HCT116 (cell line): Measurements from ENCODE around the gene CCDC92B. TPM values are rescaled to one million over a fixed set of nuclear protein-coding genes. Genes with fewer than 3 reads are reported as not detected.

Source experiments
- ATAC-seq: fragments of 200-7000 bp; cut with Tn5 transposase; 2 replicates; pipeline ENCODE4 v1.9.1; 2020; ENCODE audit warnings: mild to moderate bottlenecking, moderate library complexity
- BruUV-seq: library from RNA; stranded (reverse); fragments of 400-500 nt; replicated peaks from 2 replicates; lab custom pipeline; 2021; lab: Mats Ljungman, UMichigan
- CTCF ChIA-PET: fragments of 300-600 bp; sonication (Branson Sonifier 250); formaldehyde crosslinking; loops from one replicate; lab custom pipeline; 2021; ENCODE audit warnings: antibody characterized with exemption; lab: Charles Lee
- POLR2A ChIA-PET: fragments of 300-600, 350-600 bp; sonication (Branson Sonifier 250); formaldehyde crosslinking; loops from one replicate; lab custom pipeline; 2021; ENCODE audit warnings: antibody characterized with exemption; lab: Charles Lee
- RAD21 ChIA-PET, 2 experiments: fragments of 300-600 bp; sonication (Branson Sonifier 250); formaldehyde crosslinking; loops; one replicate each; lab custom pipeline; 2023; ENCODE audit warnings: low total read pairs in 2 of 2; ENCODE audit not compliant: uncharacterized antibody in 2 of 2, unreplicated experiment in 2 of 2, low non-redundant PET in 1 of 2; lab: Charles Lee
- DNase-seq: peaks from one replicate; pipeline ENCODE4 v3.0.0-alpha.2; 2010; ENCODE audit warnings: low read depth, low spot score
- H2AFZ ChIP-seq: fragments of 200-600 bp; shearing (Covaris generic), sonication (generic); 2 replicates; pipeline ENCODE4 v1.6.1; 2017; ENCODE audit warnings: low read depth, mixed run types, mixed read lengths, antibody characterized with exemption, low read length; ENCODE audit not compliant: poor library complexity, severe bottlenecking
- H3K27ac ChIP-seq: 2 replicates; pipeline ENCODE4 v1.5.1; 2012; ENCODE audit warnings: low read depth, low read length
- H3K27me3 ChIP-seq: fragments of 200-600 bp; sonication (generic); 2 replicates; pipeline ENCODE4 v1.6.1; 2016; ENCODE audit warnings: mixed run types, low read length, mixed read lengths; ENCODE audit not compliant: insufficient read depth
- H3K36me3 ChIP-seq, 2 experiments: fragments of 200-500 bp in 1 of 2; fragments of 200-600 bp in 1 of 2; sonication (Bioruptor generic) in 1 of 2; sonication (generic) in 1 of 2; 2 replicates each; pipeline versions ENCODE4 v1.5.1 to v1.6.1; 2014 to 2016; ENCODE audit warnings: low read length in 2 of 2, inconsistent platforms in 1 of 2, mixed read lengths in 1 of 2, mixed run types in 1 of 2; ENCODE audit not compliant: insufficient read depth in 2 of 2, control insufficient read depth in 1 of 2
- H3K4me1 ChIP-seq, 2 experiments: fragments of 200-600 bp in 1 of 2; sonication (generic) in 1 of 2; 2 replicates each; pipeline versions ENCODE4 v1.5.1 to v1.6.1; 2012 to 2017; ENCODE audit warnings: low read length in 2 of 2, inconsistent platforms in 1 of 2, mild to moderate bottlenecking in 1 of 2, mixed read lengths in 1 of 2, mixed run types in 1 of 2, moderate library complexity in 1 of 2; ENCODE audit not compliant: insufficient read depth in 2 of 2, control insufficient read depth in 1 of 2
- H3K4me2 ChIP-seq: fragments of 200-600 bp; sonication (generic); 2 replicates; pipeline ENCODE4 v1.6.1; 2017; ENCODE audit warnings: mixed run types, low read length, mixed read lengths
- H3K4me3 ChIP-seq, 2 experiments: fragments of 200-600 bp in 1 of 2; sonication (generic) in 1 of 2; replicated peaks in 1 of 2; 2 replicates each; pipeline ENCODE4 v1.5.1; 2011 to 2016; ENCODE audit warnings: low read length in 2 of 2, control low read depth in 1 of 2, low read depth in 1 of 2, mild to moderate bottlenecking in 1 of 2, mixed read lengths in 1 of 2, mixed run types in 1 of 2
- H3K79me2 ChIP-seq: fragments of 200-600 bp; sonication (generic); 2 replicates; pipeline ENCODE4 v1.6.1; 2017; ENCODE audit warnings: mild to moderate bottlenecking, mixed run types, low read length, moderate library complexity, mixed read lengths; ENCODE audit not compliant: insufficient read depth
- H3K9ac ChIP-seq: fragments of 200-600 bp; sonication (generic); 2 replicates; pipeline ENCODE4 v1.6.1; 2016; ENCODE audit warnings: low read length, mixed read lengths
- H3K9me2 ChIP-seq: fragments of 200-600 bp; sonication (generic), shearing (Covaris generic); 2 replicates; pipeline ENCODE4 v1.6.1; 2017; ENCODE audit warnings: mixed run types, mild to moderate bottlenecking, moderate library complexity; ENCODE audit not compliant: insufficient read depth
- H3K9me3 ChIP-seq, 2 experiments: fragments of 200-500 bp in 1 of 2; fragments of 200-600 bp in 1 of 2; sonication (Bioruptor generic) in 1 of 2; sonication (generic) in 1 of 2; 2 replicates each; pipeline ENCODE4 v1.6.1; 2014 to 2017; ENCODE audit warnings: low read length in 2 of 2, mixed read lengths in 2 of 2, inconsistent platforms in 1 of 2, low read depth in 1 of 2, mild to moderate bottlenecking in 1 of 2, mixed run types in 1 of 2, moderate library complexity in 1 of 2; ENCODE audit not compliant: control insufficient read depth in 1 of 2, insufficient read depth in 1 of 2
- H4K20me1 ChIP-seq: fragments of 200-600 bp; sonication (generic), shearing (Covaris generic); 2 replicates; pipeline ENCODE4 v1.6.1; 2017; ENCODE audit warnings: mixed run types, mild to moderate bottlenecking, moderate library complexity; ENCODE audit not compliant: insufficient read depth
- CBX3 ChIP-seq: IDR thresholded peaks from 2 replicates; pipeline ENCODE4 v1.6.1; 2012; ENCODE audit warnings: low read depth
- EGR1 ChIP-seq: IDR thresholded peaks from 2 replicates; pipeline ENCODE4 v1.6.1; 2012; ENCODE audit warnings: low read depth
- EZH2 ChIP-seq: fragments of 200-600 bp; sonication (generic); IDR thresholded peaks from 2 replicates; pipeline ENCODE4 v1.6.1; 2017; ENCODE audit warnings: antibody characterized with exemption, mixed run types
- POLR2A ChIP-seq: IDR thresholded peaks from 2 replicates; pipeline ENCODE4 v1.7.0; 2011; ENCODE audit warnings: borderline replicate concordance; ENCODE audit not compliant: insufficient read depth, insufficient read length; ENCODE audit errors: extremely low read depth
- POLR2AphosphoS5 ChIP-seq: IDR thresholded peaks from 2 replicates; pipeline ENCODE4 v1.6.1; 2011; ENCODE audit warnings: mild to moderate bottlenecking, low read depth, low read length, moderate library complexity
- RAD21 ChIP-seq: IDR thresholded peaks from 2 replicates; pipeline ENCODE4 v1.6.1; 2012; ENCODE audit warnings: low read depth, mild to moderate bottlenecking
- intact Hi-C: fragments of 100-400 bp; cut with micrococcal nuclease; formaldehyde crosslinking; loops from 2 replicates; pipeline ENCODE4 v1.10.0; 2022
- total RNA-seq: library from RNA; stranded (reverse); gene quantifications from one replicate; pipeline ENCODE4 v1.2.1, GENCODE V29; 2021; ENCODE audit not compliant: unreplicated experiment

CCDC92B gene
- total RNA-seq, 1 experiment from 2014 or later, result 0.17 TPM

DNA sequence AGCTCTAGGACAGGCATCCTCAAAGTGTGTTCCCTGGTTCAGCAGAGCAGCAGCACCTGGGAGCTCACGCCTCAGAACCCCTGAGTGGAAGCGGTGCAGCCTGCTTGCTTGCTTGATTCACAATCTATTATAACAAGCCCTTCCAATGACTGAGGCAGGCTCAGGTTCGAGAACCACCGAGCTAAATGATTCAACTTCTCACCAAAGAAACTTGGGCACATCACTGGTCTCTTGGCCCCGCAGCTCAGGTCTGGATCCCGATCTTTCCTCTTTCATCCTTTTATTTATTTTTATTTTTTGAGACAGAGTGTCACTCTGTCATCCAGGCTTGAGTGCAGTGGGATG is 62.4 kb downstream of the CCDC92B start:
- no TSS peak for BruUV-seq
- H3K27ac ChIP-seq, result no peak overlapping the region
- no peaks in the 10 kb centered on the region for H3K27me3 ChIP-seq
- no peaks in the 10 kb centered on the region for H3K9me2 ChIP-seq
- peaks cover 19 to 32% of the 10 kb centered on the region in 2 experiments; a peak in 3 of 4 replicates for H3K36me3 ChIP-seq
- H4K20me1 ChIP-seq, result peaks cover 3% of the 10 kb centered on the region
- intact Hi-C loops, result no loop called here
- H3K4me1 ChIP-seq, result no peaks in the 10 kb centered on the region
- H3K9me3 ChIP-seq, result no peaks in the 10 kb centered on the region
- 0 out of 2 replicates have a peak, but pooled peaks have one; percentile 15 for TF ChIP-seq POLR2AphosphoS5
- TF ChIP-seq POLR2A, result no peak
- TF ChIP-seq, all 23 proteins: peak for 1
- no peak overlapping the region for H2AFZ ChIP-seq
- RAD21 ChIA-PET, result interaction anchor here in 1 of 2 experiments (0.8 kb wide), 1 partner anchor 163 kb away, joined by 3 read pairs; no protein-coding TSS in a partner anchor
- no peak for DNase-seq
- H3K4me3 ChIP-seq, result no peak overlapping the region
- POLR2A ChIA-PET, result no interaction called here
- H3K9ac ChIP-seq, result no peak overlapping the region
- no peak overlapping the region for H3K4me2 ChIP-seq
- H3K79me2 ChIP-seq, result no peaks in the 10 kb centered on the region
- no peak for ATAC-seq
- CTCF ChIA-PET, result interaction anchor here (1.1 to 1.3 kb wide), 2 partner anchors 12 to 305 kb away, joined by 3 read pairs; no protein-coding TSS in a partner anchor

GRCh38 chr17:2685696-2686095 is 63.8 kb downstream of the CCDC92B start:
- Histone ChIP-seq H3K9ac (no peak overlapping the region), H3K9me3 (no peaks in the 10 kb centered on the region), H3K36me3 (peaks cover 22 to 34% of the 10 kb centered on the region in 2 experiments), H4K20me1 (peaks cover 6% of the 10 kb centered on the region), H3K4me3 (no peak overlapping the region), H3K4me2 (no peak overlapping the region), H2AFZ (no peak overlapping the region), H3K9me2 (no peaks in the 10 kb centered on the region), H3K27me3 (no peaks in the 10 kb centered on the region), H3K27ac (no peak overlapping the region), H3K79me2 (no peaks in the 10 kb centered on the region), H3K4me1 (no peaks in the 10 kb centered on the region)
- ChIA-PET CTCF (no interaction called here), POLR2A (no interaction called here), RAD21 (interaction anchor here in 1 of 2 experiments (0.6 kb wide), 1 partner anchor 34 kb away, joined by 4 read pairs; no protein-coding TSS in a partner anchor)
- ATAC-seq (no peak), DNase-seq (no peak)
- BruUV-seq, result no TSS peak
- intact Hi-C loops, result no loop called here
- TF ChIP-seq EGR1 (no peak), EZH2 (no peak), RAD21 (no peak), CBX3 (no peak)
